HepG2 (cell line): ENCODE results near the gene CLEC2D. TPM values are rescaled to one million over a fixed set of nuclear protein-coding genes. Genes with fewer than 3 reads are reported as not detected.

ENCODE experiments used
- GABPA ChIP-seq, 2 experiments: IDR thresholded peaks; 2 replicates each; pipeline ENCODE4 v1.6.1; 2011 to 2016; ENCODE audit warnings: low read depth in 2 of 2, low read length in 1 of 2, missing biosample characterization in 1 of 2, missing genetic modification characterization in 1 of 2
- SKI ChIP-seq: fragments of 450-650 bp; IDR thresholded peaks from one replicate; pipeline ENCODE4 v1.6.1; 2018; ENCODE audit warnings: mild to moderate bottlenecking; ENCODE audit not compliant: partially characterized antibody
- THRA ChIP-seq: sonication (generic); formaldehyde crosslinking; IDR thresholded peaks from 2 replicates; pipeline ENCODE4 v1.4.0; 2020; ENCODE audit warnings: missing genetic modification reagents, borderline replicate concordance
- ZNF260 ChIP-seq: sonication (generic); formaldehyde crosslinking; IDR thresholded peaks from 2 replicates; pipeline ENCODE4 v1.4.0; 2020; ENCODE audit warnings: missing genetic modification reagents, low read depth, mild to moderate bottlenecking, borderline replicate concordance
- ZNF574 ChIP-seq: sonication (generic); formaldehyde crosslinking; IDR thresholded peaks from 2 replicates; pipeline ENCODE4 v1.4.0; 2020; ENCODE audit warnings: missing genetic modification reagents
- ZNF740 ChIP-seq: sonication (generic); formaldehyde crosslinking; IDR thresholded peaks from 2 replicates; pipeline ENCODE4 v1.4.0; 2020; ENCODE audit warnings: missing genetic modification reagents
- ZUFSP ChIP-seq: sonication (generic); formaldehyde crosslinking; IDR thresholded peaks from 2 replicates; pipeline ENCODE4 v1.9.0; 2021; ENCODE audit warnings: missing genetic modification reagents, mild to moderate bottlenecking, borderline replicate concordance
- polyA plus RNA-seq, 8 experiments: library from polyadenylated mRNA; depleted of rRNA in 3 of 8; stranded (reverse) in 7 of 8; unstranded in 1 of 8; fragments of >200 nt; fragmentation: Illumina TruSeq in 4 of 8; extraction: Trizol in 4 of 8; gene quantifications; 2 replicates each; pipeline versions ENCODE4 v1.2.1 to v1.2.3, GENCODE V29; 2011 to 2016; ENCODE audit warnings: low read depth in 4 of 8, missing spikeins in 1 of 8, mixed read lengths in 1 of 8; ENCODE audit not compliant: insufficient read depth in 1 of 8
- total RNA-seq, 5 experiments: library from RNA; depleted of rRNA; stranded (reverse); fragments of >200 nt; fragmentation: Illumina TruSeq; extraction: Trizol; gene quantifications; 2 replicates each; pipeline ENCODE4 v1.2.3, GENCODE V29; 2016; ENCODE audit warnings: low read depth in 1 of 5

Gene CLEC2D
- total and polyA plus RNA-seq, 2 of the 13 experiments (the other 11 are each of a cell fraction or from before 2014, with no cell fraction given): 2.5 to 8.6 TPM

- no peak for TF ChIP-seq ZNF260 (CRISPR knock-in tag)
- no peak for TF ChIP-seq THRA (CRISPR knock-in tag)
- no peak for TF ChIP-seq ZUFSP
- TF ChIP-seq ZNF740 (CRISPR knock-in tag): no peak
- TF ChIP-seq ZNF574 (CRISPR knock-in tag): no peak
- no peak for TF ChIP-seq GABPA (IDR thresholded peaks at IDR 0.05; ENCODE audit: low read depth, low read length)
- no peak for TF ChIP-seq GABPA (CRISPR knock-in tag; IDR thresholded peaks at IDR 0.05; ENCODE audit: low read depth)
- TF ChIP-seq SKI: no peak
Observed at GRCh38 chr12:9727813-9728212, 58.3 kb downstream of the CLEC2D start (continued).
